ENCODE measurements around the gene RGMA.

Gene RGMA

GRCh38 chr15:93046721-93047120, 42.3 kb downstream of the RGMA start:
- intact Hi-C loops (cut with DNase I; ENCODE audit: low total_unique reads), result no loop called here
- DNase-seq, result no peak
- no peak for TF ChIP-seq CTCF (IDR thresholded peaks at IDR 0.05)
- H3K36me3 ChIP-seq, result peaks cover 46 to 84% (median 78%) of the 10 kb centered on the region in 3 donors
- peaks cover 0 to 38% (median 0%) of the 10 kb centered on the region in 4 donors for H3K4me1 ChIP-seq
- no peak overlapping the region for H3K27ac ChIP-seq
- no peak overlapping the region for H3K4me3 ChIP-seq
- no peaks in the 10 kb centered on the region for H3K27me3 ChIP-seq
- peaks cover 0 to 13% (median 9%) of the 10 kb centered on the region in 3 donors for H3K9me3 ChIP-seq

GRCh38 chr15:93046120-93046519, 42.9 kb downstream of the RGMA start:
- Histone ChIP-seq H3K9me3 (peaks cover 0 to 13% (median 9%) of the 10 kb centered on the region in 3 donors), H3K36me3 (peaks cover 40 to 78% (median 72%) of the 10 kb centered on the region in 3 donors), H3K27ac (no peak overlapping the region), H3K4me1 (peaks cover 0 to 32% (median 0%) of the 10 kb centered on the region in 4 donors), H3K4me3 (no peak overlapping the region), H3K27me3 (no peaks in the 10 kb centered on the region)
- DNase-seq, result no peak
- no peak for TF ChIP-seq CTCF (IDR thresholded peaks at IDR 0.05)
- intact Hi-C loops (cut with DNase I; ENCODE audit: low total_unique reads), result no loop called here

GRCh38 chr15:93045191-93045785, 43.7 kb downstream of the RGMA start:
- Histone ChIP-seq H3K27me3 (no peaks in the 10 kb centered on the region), H3K36me3 (peaks cover 39 to 70% (median 63%) of the 10 kb centered on the region in 3 donors), H3K4me1 (peaks cover 0 to 24% (median 0%) of the 10 kb centered on the region in 4 donors), H3K27ac (no peak overlapping the region), H3K9me3 (peaks cover 0 to 13% (median 9%) of the 10 kb centered on the region in 3 donors), H3K4me3 (no peak overlapping the region)
- TF ChIP-seq CTCF (IDR thresholded peaks at IDR 0.05), result no peak
- DNase-seq, result no peak
- intact Hi-C loops (cut with DNase I; ENCODE audit: low total_unique reads), result no loop called here

- Histone ChIP-seq H3K4me1 (peaks cover 0 to 17% (median 0%) of the 10 kb centered on the region in 4 donors), H3K4me3 (no peak overlapping the region), H3K27me3 (no peaks in the 10 kb centered on the region), H3K36me3 (peaks cover 39 to 63% (median 56%) of the 10 kb centered on the region in 3 donors), H3K27ac (no peak overlapping the region), H3K9me3 (peaks cover 0 to 13% (median 9%) of the 10 kb centered on the region in 3 donors)
- intact Hi-C loops (cut with DNase I; ENCODE audit: low total_unique reads), result no loop called here
- DNase-seq, result no peak
- no peak for TF ChIP-seq CTCF (IDR thresholded peaks at IDR 0.05)
These were observed 44.5 kb downstream of the RGMA start for GRCh38 chr15:93044301-93045190.

- DNase-seq, result no peak
- Histone ChIP-seq H3K9me3 (peaks cover 0 to 13% (median 9%) of the 10 kb centered on the region in 3 donors), H3K4me3 (no peak overlapping the region), H3K36me3 (peaks cover 36 to 55% (median 49%) of the 10 kb centered on the region in 3 donors), H3K4me1 (peaks cover 0 to 9% (median 0%) of the 10 kb centered on the region in 4 donors), H3K27me3 (no peaks in the 10 kb centered on the region), H3K27ac (no peak overlapping the region)
- TF ChIP-seq CTCF (IDR thresholded peaks at IDR 0.05), result no peak
- intact Hi-C loops (cut with DNase I; ENCODE audit: low total_unique reads), result no loop called here
These were observed 45.2 kb downstream of the RGMA start for GRCh38 chr15:93043621-93044300.
